GM13976 (cell line): Measurements from ENCODE around the gene RAB40B.

Experiments used
- DNase-seq: peaks from one replicate; pipeline ENCODE4 v3.0.0; 2012; ENCODE audit warnings: low spot score
- in situ Hi-C: fragments of 300-500 bp; cut with MboI; formaldehyde crosslinking; loops from one replicate; pipeline ENCODE4 v1.12.0; 2022; ENCODE audit warnings: low sequenced_read_pairs, mixed read lengths, inconsistent platforms; ENCODE audit not compliant: unreplicated experiment
- TF ChIP-seq, protein P1 (sequence below): IDR thresholded peaks from 2 replicates; pipeline ENCODE4 v1.5.1; 2012; ENCODE audit warnings: borderline replicate concordance, mild to moderate bottlenecking; ENCODE audit not compliant: insufficient read depth; ENCODE audit errors: extremely low read depth, missing control alignments, control extremely low read depth

Gene RAB40B

DNA sequence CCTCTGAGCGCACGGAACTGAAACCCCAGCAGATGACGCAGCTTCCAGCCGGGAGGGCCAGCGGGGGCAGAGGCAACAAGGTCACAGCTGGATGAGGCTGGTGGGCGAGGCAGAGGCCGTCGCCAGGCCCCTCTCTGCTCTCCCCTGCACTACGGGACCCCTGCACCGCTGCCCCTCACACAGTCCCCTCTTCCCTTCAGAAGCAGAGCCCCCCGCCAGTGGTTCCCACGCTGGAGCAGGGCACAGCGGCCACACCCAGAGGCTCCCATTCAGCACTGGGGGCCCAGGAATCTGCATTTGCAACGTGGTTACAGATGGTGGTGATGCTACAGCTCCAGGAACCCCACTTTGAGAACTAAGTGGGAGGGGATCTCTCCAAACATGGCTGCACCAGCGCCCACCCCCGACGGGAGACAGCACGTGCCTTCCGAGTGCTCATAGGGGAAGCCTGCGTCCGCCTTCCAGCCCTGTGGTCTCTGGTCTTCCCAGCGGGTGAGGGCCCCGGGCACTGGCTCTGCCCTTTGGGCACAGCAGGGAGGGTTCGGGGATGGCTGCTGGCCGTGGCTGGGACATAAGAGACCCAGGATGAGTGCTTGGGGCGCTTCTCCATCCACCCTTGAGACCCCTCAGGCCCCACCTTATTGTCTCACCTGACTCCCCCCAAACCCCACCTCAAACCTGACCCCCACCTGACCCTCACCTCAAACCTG is 4.7 kb upstream of the RAB40B start:
- DNase-seq = no peak
- in situ Hi-C loops = no loop called here
- TF ChIP-seq, protein P1, sequence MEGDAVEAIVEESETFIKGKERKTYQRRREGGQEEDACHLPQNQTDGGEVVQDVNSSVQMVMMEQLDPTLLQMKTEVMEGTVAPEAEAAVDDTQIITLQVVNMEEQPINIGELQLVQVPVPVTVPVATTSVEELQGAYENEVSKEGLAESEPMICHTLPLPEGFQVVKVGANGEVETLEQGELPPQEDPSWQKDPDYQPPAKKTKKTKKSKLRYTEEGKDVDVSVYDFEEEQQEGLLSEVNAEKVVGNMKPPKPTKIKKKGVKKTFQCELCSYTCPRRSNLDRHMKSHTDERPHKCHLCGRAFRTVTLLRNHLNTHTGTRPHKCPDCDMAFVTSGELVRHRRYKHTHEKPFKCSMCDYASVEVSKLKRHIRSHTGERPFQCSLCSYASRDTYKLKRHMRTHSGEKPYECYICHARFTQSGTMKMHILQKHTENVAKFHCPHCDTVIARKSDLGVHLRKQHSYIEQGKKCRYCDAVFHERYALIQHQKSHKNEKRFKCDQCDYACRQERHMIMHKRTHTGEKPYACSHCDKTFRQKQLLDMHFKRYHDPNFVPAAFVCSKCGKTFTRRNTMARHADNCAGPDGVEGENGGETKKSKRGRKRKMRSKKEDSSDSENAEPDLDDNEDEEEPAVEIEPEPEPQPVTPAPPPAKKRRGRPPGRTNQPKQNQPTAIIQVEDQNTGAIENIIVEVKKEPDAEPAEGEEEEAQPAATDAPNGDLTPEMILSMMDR = no peak

DNA sequence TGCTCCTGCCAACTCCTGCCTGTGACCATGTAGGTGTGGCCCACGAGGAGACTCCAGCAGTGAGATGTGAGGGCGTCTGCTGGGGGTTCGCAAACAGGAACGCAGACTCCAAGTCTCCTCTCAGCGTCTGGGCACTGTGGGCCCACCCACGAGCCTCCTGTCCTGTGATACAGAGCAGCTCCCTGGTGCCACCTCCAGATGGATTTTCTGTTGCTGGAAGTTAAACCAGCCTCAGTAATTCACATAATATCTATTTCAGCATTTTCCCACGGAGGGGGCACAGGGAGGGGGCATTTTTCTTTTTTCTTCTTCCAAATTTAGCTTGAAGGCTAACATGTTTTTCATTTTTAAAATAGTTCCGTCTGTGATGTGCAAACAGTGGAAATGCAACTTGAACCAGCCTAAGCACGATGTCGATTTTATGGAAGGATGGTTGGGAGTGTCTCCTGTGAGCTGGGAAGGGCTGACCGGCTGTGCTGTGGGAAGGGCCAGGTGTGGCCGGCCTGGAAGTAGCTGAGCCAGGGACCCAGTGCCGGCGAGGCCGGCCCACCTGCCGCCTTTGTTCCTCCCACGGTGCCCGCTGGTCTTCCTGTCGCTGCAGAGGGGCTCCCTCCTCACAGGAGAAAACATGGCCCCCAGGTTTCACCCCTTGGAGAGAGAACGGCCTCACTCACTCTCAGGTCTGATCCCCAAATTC is 3.9 kb upstream of the RAB40B start:
- DNase-seq = no peak
- TF ChIP-seq, protein P1 = no peak
- in situ Hi-C loops = no loop called here

DNA sequence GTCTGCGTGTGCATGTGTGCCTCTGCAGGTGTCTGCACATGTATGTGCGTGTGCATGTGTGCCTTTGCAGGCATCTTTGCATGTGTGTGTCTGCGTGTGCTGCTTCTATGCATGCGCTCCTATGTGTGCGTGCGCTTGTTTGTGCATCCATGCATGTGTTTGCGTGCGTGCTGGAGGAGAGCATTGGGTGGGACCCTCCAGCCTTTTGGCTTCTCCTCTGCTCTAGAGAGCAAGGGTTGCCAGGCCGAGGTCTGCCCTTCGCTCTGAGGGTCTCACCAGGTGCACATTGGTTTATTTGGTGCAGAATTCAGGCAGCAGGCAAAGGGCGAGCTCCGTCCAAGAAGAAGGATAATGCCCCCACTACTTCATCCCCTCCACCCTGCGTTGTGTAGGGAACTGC is 1.1 kb upstream of the RAB40B start:
- no peak for DNase-seq
- TF ChIP-seq, protein P1 = no peak

GRCh38 chr17:82698974-82699442 is 510 bp upstream of the RAB40B start:
- DNase-seq = no peak
- in situ Hi-C loops = no loop called here

More for the DNA sequence above, 1.1 kb upstream of the RAB40B start:
- in situ Hi-C loops = no loop called here

GRCh38 chr17:82697808-82698064 is 762 bp downstream of the RAB40B start:
- no peak for DNase-seq
- TF ChIP-seq, protein P1 = no peak
- in situ Hi-C loops = no loop called here

More at GRCh38 chr17:82698974-82699442, 510 bp upstream of the RAB40B start:
- TF ChIP-seq, protein P1 = no peak

DNA sequence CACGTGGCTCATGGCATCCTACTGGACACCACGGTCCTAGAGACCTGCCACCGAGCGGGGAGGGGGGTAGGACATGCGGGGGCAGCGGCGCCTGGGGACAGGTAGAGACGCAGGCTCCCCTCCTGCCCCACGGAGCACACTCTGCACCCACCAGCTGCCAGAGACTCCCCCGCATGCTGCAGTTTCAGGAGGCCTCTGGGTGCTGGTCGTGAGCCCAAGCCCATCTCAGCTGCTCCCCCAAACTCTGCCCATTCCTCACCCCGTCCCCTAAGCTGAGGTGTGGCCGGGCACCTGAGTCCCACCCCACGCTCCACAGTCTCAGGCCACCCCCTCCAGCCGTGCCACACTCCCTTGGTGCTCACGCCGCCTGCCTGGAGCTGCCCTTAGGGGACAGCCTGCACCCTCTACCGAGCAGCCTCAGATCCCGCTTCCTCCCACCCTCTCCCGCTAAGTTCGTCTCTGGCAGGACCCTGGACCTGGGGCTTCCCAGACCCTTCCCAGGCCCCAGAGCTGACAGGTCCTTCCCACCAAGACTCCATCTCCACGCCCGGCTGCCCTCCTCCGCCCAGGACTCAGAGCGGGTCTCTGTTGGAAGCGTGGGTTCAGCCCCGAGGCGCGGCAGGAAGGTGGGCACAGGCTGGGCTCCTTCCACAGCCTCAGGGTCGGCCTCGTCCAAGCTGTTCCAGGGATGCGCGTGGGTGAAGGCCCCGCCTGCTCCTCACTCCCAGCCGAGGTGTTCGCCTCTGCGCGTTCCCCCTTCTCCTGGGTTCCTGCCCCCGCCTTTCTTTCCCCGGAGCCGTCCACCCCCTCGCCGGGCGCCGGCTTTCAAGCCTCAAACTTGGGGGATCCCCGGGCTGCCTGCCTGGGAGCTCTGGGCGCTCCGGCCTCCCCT is 1.3 kb downstream of the RAB40B start:
- peak; percentile 70 for DNase-seq
- in situ Hi-C loops = no loop called here

More for the DNA sequence above, 1.3 kb downstream of the RAB40B start:
- TF ChIP-seq, protein P1 = no peak
